GM19324 (cell line): Measurements from ENCODE around the gene HJURP.

Experiments
- ATAC-seq: cut with Tn5 transposase; IDR thresholded peaks from one replicate; pipeline ENCODE4 v1.9.1; 2021; ENCODE audit warnings: mild to moderate bottlenecking, moderate library complexity; ENCODE audit not compliant: unreplicated experiment, low FRiP score

HJURP gene

GRCh38 chr2:233798335-233799086 is 55.8 kb downstream of the HJURP start:
- no peak for ATAC-seq

- ATAC-seq, result no peak
Observed at GRCh38 chr2:233796254-233796653, 58.1 kb downstream of the HJURP start.

- no peak for ATAC-seq
Observed at GRCh38 chr2:233795735-233796171, 58.6 kb downstream of the HJURP start.

- ATAC-seq, result no peak
Observed at GRCh38 chr2:233794128-233794658, 60.1 kb downstream of the HJURP start.

- no peak for ATAC-seq
Observed at GRCh38 chr2:233793465-233794127, 60.7 kb downstream of the HJURP start.

GRCh38 chr2:233792720-233793119 is 61.6 kb downstream of the HJURP start:
- ATAC-seq, result no peak

GRCh38 chr2:233791883-233792329 is 62.4 kb downstream of the HJURP start:
- no peak for ATAC-seq

GRCh38 chr2:233791151-233791882 is 63.0 kb downstream of the HJURP start:
- ATAC-seq, result no peak

GRCh38 chr2:233789554-233789953 is 64.8 kb downstream of the HJURP start:
- ATAC-seq, result no peak
